ENCODE results near the gene ALDOA. TPM values are rescaled to one million over a fixed set of nuclear protein-coding genes. Genes with fewer than 3 reads are reported as not detected.
"Not testable (repeated sequence)": the region's sequence is repeated elsewhere in the genome, so short reads cannot be mapped to it uniquely, and the experiment has no call there.

Gene ALDOA
- polyA plus RNA-seq, 3 donors: 551 to 1,251 (median 711) TPM

GRCh38 chr16:30032083-30032819, 33.3 kb upstream of the ALDOA start:
- 23 to 25% (median 24%) methylated on average over 12 of the region's 12 CpGs for WGBS, 3 donors
- H3K27ac ChIP-seq (ENCODE audit: low read depth, low read length): no peak overlapping the region

GRCh38 chr16:30033270-30033669, 32.3 kb upstream of the ALDOA start:
- no peak overlapping the region for H3K27ac ChIP-seq (ENCODE audit: low read depth, low read length)
- 64 to 76% (median 64%) methylated on average over 7 of the region's 7 CpGs for WGBS, 3 donors

- H3K27ac ChIP-seq (ENCODE audit: low read depth, low read length): no peak overlapping the region
- 49 to 75% (median 51%) methylated on average over 5 of the region's 5 CpGs for WGBS, 3 donors
Measured at GRCh38 chr16:30040221-30040620, 25.3 kb upstream of the ALDOA start.

DNA sequence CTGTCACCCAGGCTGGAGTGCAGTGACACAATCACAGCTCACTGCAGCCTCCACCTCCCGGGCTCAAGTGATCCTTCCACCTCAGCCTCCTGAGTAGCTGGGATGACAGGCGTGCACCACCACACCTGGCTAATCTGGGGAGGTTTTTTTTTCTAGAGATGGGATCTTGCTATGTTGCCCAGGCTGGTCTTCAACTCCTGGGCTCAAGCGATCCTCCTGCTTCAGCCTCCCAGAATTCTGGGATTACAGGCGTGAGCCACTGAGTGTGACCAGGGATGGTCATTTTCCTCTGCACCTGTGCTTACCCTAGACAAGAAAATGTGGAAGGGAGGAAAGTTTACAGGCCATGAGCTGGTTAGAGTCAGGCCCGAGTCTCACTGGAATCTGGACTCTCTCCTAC, 24.9 kb upstream of the ALDOA start:
- WGBS, 3 donors: 86 to 91% (median 86%) methylated on average over 5 of the region's 5 CpGs

GRCh38 chr16:30041841-30042240, 23.7 kb upstream of the ALDOA start:
- no peak overlapping the region for H3K27ac ChIP-seq (ENCODE audit: low read depth, low read length)
- 16 to 24% (median 16%) methylated on average over 5 of the region's 5 CpGs for WGBS, 3 donors

More for the DNA sequence above, 24.9 kb upstream of the ALDOA start:
- H3K27ac ChIP-seq (ENCODE audit: low read depth, low read length): not testable (repeated sequence)

GRCh38 chr16:30046178-30046577, 19.4 kb upstream of the ALDOA start:
- H3K27ac ChIP-seq (ENCODE audit: low read depth, low read length): no peak overlapping the region
- 44 to 84% (median 72%) methylated on average over 8 of the region's 8 CpGs for WGBS, 3 donors

- no peak overlapping the region for H3K27ac ChIP-seq (ENCODE audit: low read depth, low read length)
- 90 to 96% (median 92%) methylated on average over 1 of the region's 1 CpG for WGBS, 3 donors
Measured at GRCh38 chr16:30046588-30046987, 19.0 kb upstream of the ALDOA start.

DNA sequence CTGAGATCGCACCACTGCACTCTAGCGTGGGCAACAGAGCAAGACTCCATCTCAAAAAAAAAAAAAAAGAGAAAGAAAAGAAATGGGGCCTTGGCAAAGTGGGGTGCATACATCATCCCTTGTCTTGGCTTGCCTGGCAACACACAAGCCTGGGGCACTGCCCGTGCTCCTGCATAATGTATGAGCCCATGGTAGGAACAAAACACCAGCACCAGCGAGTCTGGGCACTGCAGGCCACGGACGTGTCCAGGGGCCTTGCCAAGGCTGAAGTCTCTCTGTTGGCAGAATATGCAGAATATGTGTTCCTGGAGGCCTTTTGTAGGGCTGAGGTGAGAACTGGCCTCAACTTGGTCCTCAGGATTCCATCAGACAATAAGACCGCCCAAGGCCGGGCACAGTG, 15.7 kb upstream of the ALDOA start:
- no peak overlapping the region for H3K27ac ChIP-seq (ENCODE audit: low read depth, low read length)
- WGBS, 3 donors: 91 to 95% (median 94%) methylated on average over 8 of the region's 8 CpGs

DNA sequence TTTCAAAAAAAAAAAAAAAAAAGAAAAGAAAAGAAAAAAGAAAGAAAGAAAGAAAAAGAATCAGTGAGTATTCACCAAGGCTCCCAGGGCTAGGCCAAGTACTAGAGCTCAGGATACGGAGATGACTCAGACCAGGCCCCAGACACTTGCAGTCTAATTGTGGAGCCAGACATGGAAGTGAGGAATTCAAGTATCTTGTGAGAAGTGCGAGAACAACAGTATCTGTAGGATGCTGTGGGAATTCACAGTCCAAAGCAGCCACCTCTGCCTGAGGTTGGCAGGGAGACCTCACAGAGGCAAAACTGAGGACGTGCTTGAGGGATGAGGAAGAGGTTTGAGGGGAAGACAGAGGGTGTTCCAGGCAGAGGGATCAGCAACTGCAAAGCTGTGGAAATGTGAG, 14.0 kb upstream of the ALDOA start:
- 74 to 89% (median 80%) methylated on average over 3 of the region's 3 CpGs for WGBS, 3 donors
- no peak overlapping the region for H3K27ac ChIP-seq (ENCODE audit: low read depth, low read length)

GRCh38 chr16:30052671-30053372, 12.7 kb upstream of the ALDOA start:
- no peak overlapping the region for H3K27ac ChIP-seq (ENCODE audit: low read depth, low read length)
- 4 to 5% (median 5%) methylated on average over 49 to 58 of the region's 58 CpGs for WGBS, 3 donors

- no peak overlapping the region for H3K27ac ChIP-seq (ENCODE audit: low read depth, low read length)
- whole genome bisulfite sequencing, 3 donors: 4 to 8% (median 5%) methylated on average over 19 of the region's 19 CpGs
Measured at GRCh38 chr16:30053376-30054015, 12.1 kb upstream of the ALDOA start.

DNA sequence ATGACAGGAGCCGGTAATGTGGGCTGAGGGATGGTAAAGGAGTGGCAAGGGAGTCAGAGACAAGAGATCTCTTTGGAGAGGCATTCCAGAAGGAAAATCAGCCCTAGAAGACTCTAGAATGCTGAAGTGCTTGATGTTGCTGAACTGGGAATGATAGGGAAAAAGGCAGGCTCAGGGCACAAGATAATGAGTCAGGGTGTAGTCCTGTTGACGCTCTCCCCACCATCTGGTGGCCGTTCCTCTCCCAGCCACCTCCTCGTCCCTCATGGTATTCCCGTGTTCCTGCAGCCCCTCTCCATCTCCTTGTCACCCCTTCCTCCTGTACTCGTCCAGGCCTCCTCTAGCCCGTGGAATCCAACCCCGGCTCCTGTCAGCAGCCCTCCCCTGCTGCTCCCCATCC, 11.1 kb upstream of the ALDOA start:
- H3K27ac ChIP-seq (ENCODE audit: low read depth, low read length): no peak overlapping the region
- 71 to 86% (median 80%) methylated on average over 7 to 8 of the region's 8 CpGs for WGBS, 3 donors

DNA sequence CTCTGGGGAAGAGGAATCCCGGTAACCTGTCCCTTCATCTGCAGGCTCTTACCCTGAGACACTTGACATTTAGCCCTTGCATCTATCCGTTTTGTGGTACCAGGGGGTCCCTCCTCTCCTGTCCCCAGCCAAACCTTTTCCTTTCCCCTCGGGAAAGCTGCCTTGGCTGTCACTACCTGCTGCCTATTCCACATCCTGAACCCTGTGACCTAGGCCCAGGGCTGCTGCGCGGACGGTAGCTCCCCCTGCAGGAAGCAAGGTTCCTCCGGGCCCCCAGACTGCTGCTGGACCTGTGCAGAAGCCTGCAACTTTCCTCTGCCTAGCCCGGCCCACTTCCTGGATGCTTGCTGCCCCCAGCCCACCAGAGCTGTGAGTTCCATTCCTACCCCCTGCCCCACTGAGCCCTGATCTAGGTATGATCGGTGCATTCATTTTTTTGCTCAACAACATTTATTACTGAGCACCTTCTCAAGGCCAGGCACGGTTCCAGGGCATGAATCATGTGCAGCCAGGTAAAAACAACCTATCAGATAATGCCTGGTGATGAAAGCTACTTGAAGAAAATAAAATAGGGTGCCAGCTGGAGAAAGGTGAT, 10.5 kb upstream of the ALDOA start:
- H3K27ac ChIP-seq (ENCODE audit: low read depth, low read length): no peak overlapping the region
- WGBS, 3 donors: 16 to 43% (median 38%) methylated on average over 10 of the region's 10 CpGs

GRCh38 chr16:30060346-30060745, 5.2 kb upstream of the ALDOA start:
- WGBS, 3 donors: 73 to 84% (median 75%) methylated on average over 4 of the region's 4 CpGs
- no peak overlapping the region for H3K27ac ChIP-seq (ENCODE audit: low read depth, low read length)

DNA sequence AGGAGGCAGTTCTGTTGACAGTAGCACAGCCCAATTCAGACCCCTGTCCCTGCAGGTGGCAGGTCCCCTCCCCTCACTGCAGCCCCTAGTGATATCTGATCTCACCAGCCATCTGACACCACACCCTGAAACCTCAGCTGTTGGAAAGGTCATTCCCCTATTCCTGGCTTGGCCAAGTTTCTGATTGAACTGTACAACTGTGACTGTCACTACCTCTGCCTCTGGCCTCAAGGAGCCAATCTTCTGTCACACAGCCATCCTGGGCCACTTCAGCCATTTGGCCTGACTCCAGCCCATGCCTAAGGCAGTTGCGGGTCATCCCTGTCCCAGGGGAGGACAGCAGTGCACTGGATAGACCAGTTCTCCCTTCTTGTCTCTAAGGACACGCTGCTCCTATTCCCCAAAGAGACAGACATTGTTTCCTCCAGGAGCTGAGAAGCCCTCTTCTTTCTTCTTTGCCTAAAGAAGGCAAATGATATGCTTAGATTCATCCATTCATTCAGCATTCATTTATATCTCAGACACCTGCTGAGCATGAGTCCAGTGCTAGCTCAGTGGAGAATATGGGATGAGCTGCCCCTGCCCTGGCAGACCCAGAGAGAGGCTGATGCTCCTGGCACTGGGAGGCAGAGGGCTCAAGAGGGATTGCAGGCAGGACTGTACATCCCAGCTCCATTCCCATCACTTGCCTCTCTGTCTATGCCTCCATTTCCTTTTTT, 4.6 kb upstream of the ALDOA start:
- no peak overlapping the region for H3K27ac ChIP-seq (ENCODE audit: low read depth, low read length)
- 70 to 74% (median 73%) methylated on average over 2 of the region's 2 CpGs for WGBS, 3 donors

DNA sequence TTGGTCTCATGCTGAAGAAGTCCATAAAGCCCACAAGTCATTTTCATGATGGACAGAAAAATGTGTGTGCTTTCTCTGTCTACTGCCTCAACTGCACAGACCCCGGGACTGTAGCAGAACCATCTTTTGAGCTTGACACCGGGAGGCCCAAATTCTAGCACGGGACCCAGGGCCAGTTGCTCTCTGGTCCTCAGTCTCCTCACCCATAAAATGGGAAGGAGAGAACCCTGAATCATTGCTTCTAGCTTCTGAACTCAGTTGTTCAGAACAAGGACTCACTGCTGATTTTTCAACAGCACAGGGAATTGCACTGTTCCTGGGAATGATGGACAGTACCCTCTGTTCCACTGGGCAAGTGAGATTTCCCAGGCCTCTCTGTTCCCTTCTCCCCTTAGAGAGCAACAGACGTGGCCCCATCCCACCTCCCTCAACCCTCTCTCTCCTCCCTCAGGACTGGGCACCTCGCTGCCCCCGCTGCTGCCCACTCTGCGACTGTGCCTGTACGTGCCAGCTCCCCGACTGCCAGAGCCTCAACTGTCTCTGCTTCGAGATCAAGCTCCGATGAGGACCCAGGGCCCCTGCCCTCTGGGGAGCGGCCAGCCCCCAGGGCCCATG, 2.2 kb upstream of the ALDOA start:
- WGBS, 3 donors: 55 to 68% (median 64%) methylated on average over 12 of the region's 12 CpGs
- peak overlapping the region; percentile 2 for H3K27ac ChIP-seq (ENCODE audit: low read depth, low read length)

DNA sequence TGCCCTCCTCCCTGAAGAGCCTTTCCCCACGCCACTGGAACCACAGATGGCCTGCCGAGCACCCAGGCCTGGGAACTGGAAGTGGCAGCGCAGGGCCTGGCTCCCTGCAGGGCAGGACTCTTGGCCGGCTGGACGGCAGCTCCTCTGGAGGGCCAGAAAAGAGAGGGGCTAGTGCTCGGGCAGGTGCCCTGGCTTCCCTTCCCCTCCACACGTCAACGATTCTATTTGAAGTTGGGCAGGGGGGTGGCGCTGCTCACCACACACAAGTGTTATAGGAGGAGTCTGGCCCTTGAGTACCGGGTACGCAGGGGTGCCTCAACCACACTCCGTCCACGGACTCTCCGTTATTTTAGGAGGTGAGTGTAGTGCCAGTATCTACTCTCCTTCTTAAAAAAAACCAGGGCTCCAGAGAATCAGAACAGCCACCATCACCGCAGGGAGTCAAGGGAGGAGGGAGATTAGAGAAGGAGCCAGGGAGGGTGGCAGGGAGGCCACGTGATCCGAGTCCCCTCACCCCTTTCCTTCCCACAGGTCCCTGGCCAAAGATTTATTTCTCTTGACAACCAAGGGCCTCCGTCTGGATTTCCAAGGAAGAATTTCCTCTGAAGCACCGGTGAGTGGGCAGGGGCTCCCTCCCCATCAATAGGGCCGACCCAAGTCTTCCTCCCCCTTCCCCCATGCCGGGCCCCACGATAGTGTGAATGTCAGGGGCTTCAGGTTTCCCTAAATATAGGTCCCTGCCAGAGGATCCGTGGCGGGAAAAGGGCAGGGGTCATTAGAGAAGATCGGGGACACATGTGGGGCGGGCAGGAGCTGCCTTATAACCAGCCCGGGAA, 1.4 kb upstream of the ALDOA start:
- 4 to 5% (median 5%) methylated on average over 25 to 27 of the region's 27 CpGs for WGBS, 3 donors
- peak overlapping the region; percentile 95 for H3K27ac ChIP-seq (ENCODE audit: low read depth, low read length)
